Large intestine (tissue), 3 donors: Measurements from ENCODE around the gene LIPC. TPM values are rescaled to one million over a fixed set of nuclear protein-coding genes. Genes with fewer than 3 reads are reported as not detected.

Source experiments
- DNase-seq, 2 donors: peaks; one replicate each; pipeline versions ENCODE4 v3.0.0 to v3.0.0-alpha.2; 2013
- H3K27ac ChIP-seq: one replicate; pipeline ENCODE4 v1.5.1; 2013; ENCODE audit warnings: low read length
- H3K27me3 ChIP-seq: 2 replicates; pipeline ENCODE4 v1.6.1; 2013; ENCODE audit warnings: low read length; ENCODE audit not compliant: control insufficient read depth, insufficient read depth
- H3K36me3 ChIP-seq: 2 replicates; pipeline ENCODE4 v1.6.1; 2013; ENCODE audit warnings: low read length; ENCODE audit not compliant: control insufficient read depth, insufficient read depth
- H3K4me1 ChIP-seq: one replicate; pipeline ENCODE4 v1.6.1; 2013; ENCODE audit warnings: low read length; ENCODE audit not compliant: control insufficient read depth, insufficient read depth
- H3K4me3 ChIP-seq: one replicate; pipeline ENCODE4 v1.5.1; 2013; ENCODE audit warnings: low read length
- H3K9me3 ChIP-seq: one replicate; pipeline ENCODE4 v1.6.1; 2013; ENCODE audit warnings: mild to moderate bottlenecking, low read depth, low read length, moderate library complexity; ENCODE audit not compliant: control insufficient read depth
- WGBS: methylation state at CpG from one replicate; pipeline ENCODE4 v1.1.5; 2013; ENCODE audit warnings: low lambda C conversion rate; ENCODE audit not compliant: insufficient coverage; 5-methylcytosine and 5-hydroxymethylcytosine counted together
- polyA plus RNA-seq: library from polyadenylated mRNA; unstranded; fragments of 120-200 nt; gene quantifications from one replicate; pipeline ENCODE4 v1.2.1, GENCODE V29; 2013

Gene LIPC
- polyA plus RNA-seq, 1 donor, result 0.25 TPM

DNA sequence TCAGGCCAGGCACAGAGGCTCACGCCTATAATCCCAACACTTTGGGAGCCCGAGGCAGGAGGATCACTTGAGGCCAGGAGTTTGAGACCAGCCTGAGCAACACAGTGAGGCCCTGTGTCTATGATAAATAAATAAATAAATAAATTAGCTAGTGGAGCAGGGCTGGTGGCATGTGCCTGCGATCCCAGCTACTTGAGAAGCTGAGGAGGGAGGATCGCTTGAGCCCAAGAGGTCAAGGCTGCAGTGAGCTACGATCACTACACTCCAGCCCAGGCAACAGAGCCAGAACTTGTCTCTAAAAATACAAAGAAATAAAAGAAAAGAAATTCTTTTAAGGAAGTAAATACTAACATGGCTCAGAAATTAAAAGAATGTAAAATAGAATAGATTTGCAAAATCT, 91.8 kb downstream of the LIPC start:
- no peak overlapping the region for H3K4me3 ChIP-seq
- no CpG with 5 or more reads among the region's 5 CpGs for whole genome bisulfite sequencing
- H3K27me3 ChIP-seq, result no peaks in the 10 kb centered on the region
- DNase-seq, result no peak
- H3K27ac ChIP-seq, result no peak overlapping the region
- peaks cover 10% of the 10 kb centered on the region for H3K4me1 ChIP-seq
- no peaks in the 10 kb centered on the region for H3K9me3 ChIP-seq
- no peaks in the 10 kb centered on the region for H3K36me3 ChIP-seq

DNA sequence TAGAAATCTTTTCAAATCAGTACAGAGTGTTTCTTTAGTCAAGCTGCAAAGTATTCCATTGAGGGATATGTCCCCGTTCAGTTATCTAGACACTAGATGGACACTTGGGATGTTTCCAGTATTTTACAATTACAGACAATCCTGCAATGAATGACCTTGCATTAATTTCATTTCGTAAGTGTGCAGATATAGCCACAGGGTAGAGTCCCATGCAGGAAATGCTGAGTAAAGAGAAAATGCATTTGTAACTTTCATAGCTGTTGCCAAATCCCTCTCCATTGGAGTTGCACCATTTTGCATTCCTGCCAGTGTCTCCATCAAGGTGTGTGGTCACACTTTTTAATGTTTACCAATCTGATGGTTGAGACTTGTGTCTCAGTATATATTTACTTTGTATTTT, 92.5 kb downstream of the LIPC start:
- no peaks in the 10 kb centered on the region for H3K27me3 ChIP-seq
- no CpG with 5 or more reads among the region's 2 CpGs for WGBS
- no peak overlapping the region for H3K4me3 ChIP-seq
- no peak overlapping the region for H3K27ac ChIP-seq
- H3K36me3 ChIP-seq, result no peaks in the 10 kb centered on the region
- peaks cover 10% of the 10 kb centered on the region for H3K4me1 ChIP-seq
- H3K9me3 ChIP-seq, result no peaks in the 10 kb centered on the region
- DNase-seq, result peak; percentile 38 to 59

DNA sequence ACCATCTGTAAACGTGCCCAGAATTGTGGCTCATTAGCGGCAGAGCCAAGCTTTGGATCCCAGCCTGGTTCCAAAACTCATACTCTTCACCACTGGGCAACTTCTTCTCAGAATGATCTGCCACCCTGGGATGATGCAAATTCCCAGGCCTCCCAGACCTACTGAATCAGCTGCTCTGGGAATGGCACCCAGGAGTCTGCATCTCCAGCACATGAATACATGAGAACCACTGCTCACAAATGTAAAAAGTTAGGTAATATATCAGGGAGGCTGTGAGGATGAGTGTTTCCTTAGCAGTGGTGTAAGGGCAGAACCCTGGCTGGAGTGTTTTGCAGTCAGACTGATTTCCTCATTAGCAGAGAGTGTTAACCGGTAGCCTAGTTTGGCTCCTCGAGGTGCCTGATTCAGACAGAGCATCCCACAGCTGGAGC, 94.2 kb downstream of the LIPC start:
- Histone ChIP-seq H3K27ac (no peak overlapping the region), H3K9me3 (no peaks in the 10 kb centered on the region), H3K27me3 (no peaks in the 10 kb centered on the region), H3K36me3 (no peaks in the 10 kb centered on the region), H3K4me1 (peaks cover 10% of the 10 kb centered on the region), H3K4me3 (no peak overlapping the region)
- DNase-seq, result no peak
- no CpG with 5 or more reads among the region's 4 CpGs for WGBS

- no peak for DNase-seq
- peaks cover 10% of the 10 kb centered on the region for H3K4me1 ChIP-seq
- no peak overlapping the region for H3K27ac ChIP-seq
- no peaks in the 10 kb centered on the region for H3K9me3 ChIP-seq
- no CpG with 5 or more reads among the region's 7 CpGs for whole genome bisulfite sequencing
- no peaks in the 10 kb centered on the region for H3K27me3 ChIP-seq
- no peaks in the 10 kb centered on the region for H3K36me3 ChIP-seq
- no peak overlapping the region for H3K4me3 ChIP-seq
These were observed 94.9 kb downstream of the LIPC start for GRCh38 chr15:58526647-58527192.

- no peak for DNase-seq
- WGBS, result no CpG with 5 or more reads among the region's 9 CpGs
- H3K27ac ChIP-seq, result no peak overlapping the region
- peaks cover 10% of the 10 kb centered on the region for H3K4me1 ChIP-seq
- no peak overlapping the region for H3K4me3 ChIP-seq
- H3K36me3 ChIP-seq, result no peaks in the 10 kb centered on the region
- H3K9me3 ChIP-seq, result no peaks in the 10 kb centered on the region
- H3K27me3 ChIP-seq, result no peaks in the 10 kb centered on the region
These were observed 95.9 kb downstream of the LIPC start for GRCh38 chr15:58527573-58528187.

- H3K4me3 ChIP-seq, result no peak overlapping the region
- no peaks in the 10 kb centered on the region for H3K36me3 ChIP-seq
- DNase-seq, result peak; percentile 66 to 84
- no peak overlapping the region for H3K27ac ChIP-seq
- WGBS, result no CpG with 5 or more reads among the region's 12 CpGs
- H3K4me1 ChIP-seq, result peaks cover 10% of the 10 kb centered on the region
- H3K27me3 ChIP-seq, result no peaks in the 10 kb centered on the region
- H3K9me3 ChIP-seq, result no peaks in the 10 kb centered on the region
These were observed 96.5 kb downstream of the LIPC start for GRCh38 chr15:58528188-58528870.

DNA sequence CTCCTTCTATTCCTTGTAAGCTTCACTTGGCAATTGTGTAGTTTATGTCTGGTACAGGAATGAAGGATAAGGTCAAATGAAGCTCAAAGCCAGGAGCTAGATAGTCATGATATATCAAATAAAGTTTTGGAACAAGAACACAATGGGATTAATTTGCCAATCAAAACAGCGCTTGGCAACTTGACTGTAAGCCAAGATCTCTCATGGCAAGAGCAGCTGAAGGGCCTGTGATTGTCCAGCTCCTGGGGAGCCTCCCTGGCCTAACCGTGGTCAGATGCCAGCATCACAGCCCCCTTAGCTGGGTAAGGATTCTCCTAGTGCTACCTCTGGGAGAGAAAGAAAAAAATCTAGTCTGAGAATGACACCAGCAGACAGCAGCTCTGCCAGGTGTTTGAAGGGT, 97.2 kb downstream of the LIPC start:
- Histone ChIP-seq H3K27me3 (no peaks in the 10 kb centered on the region), H3K4me1 (peaks cover 10% of the 10 kb centered on the region), H3K9me3 (no peaks in the 10 kb centered on the region), H3K4me3 (no peak overlapping the region), H3K27ac (no peak overlapping the region), H3K36me3 (no peaks in the 10 kb centered on the region)
- no CpG with 5 or more reads among the region's 2 CpGs for WGBS
- no peak for DNase-seq

GRCh38 chr15:58530056-58530590, 98.3 kb downstream of the LIPC start:
- Histone ChIP-seq H3K4me3 (no peak overlapping the region), H3K27me3 (no peaks in the 10 kb centered on the region), H3K9me3 (no peaks in the 10 kb centered on the region), H3K36me3 (no peaks in the 10 kb centered on the region), H3K27ac (no peak overlapping the region), H3K4me1 (peaks cover 10% of the 10 kb centered on the region)
- DNase-seq, result no peak
- WGBS, result no CpG with 5 or more reads among the region's 7 CpGs

GRCh38 chr15:58532126-58532525, 100.3 kb downstream of the LIPC start:
- no peaks in the 10 kb centered on the region for H3K36me3 ChIP-seq
- no CpG with 5 or more reads among the region's 3 CpGs for WGBS
- H3K27ac ChIP-seq, result no peak overlapping the region
- no peak for DNase-seq
- no peaks in the 10 kb centered on the region for H3K27me3 ChIP-seq
- H3K4me3 ChIP-seq, result no peak overlapping the region
- H3K9me3 ChIP-seq, result no peaks in the 10 kb centered on the region
- peaks cover 9% of the 10 kb centered on the region for H3K4me1 ChIP-seq

DNA sequence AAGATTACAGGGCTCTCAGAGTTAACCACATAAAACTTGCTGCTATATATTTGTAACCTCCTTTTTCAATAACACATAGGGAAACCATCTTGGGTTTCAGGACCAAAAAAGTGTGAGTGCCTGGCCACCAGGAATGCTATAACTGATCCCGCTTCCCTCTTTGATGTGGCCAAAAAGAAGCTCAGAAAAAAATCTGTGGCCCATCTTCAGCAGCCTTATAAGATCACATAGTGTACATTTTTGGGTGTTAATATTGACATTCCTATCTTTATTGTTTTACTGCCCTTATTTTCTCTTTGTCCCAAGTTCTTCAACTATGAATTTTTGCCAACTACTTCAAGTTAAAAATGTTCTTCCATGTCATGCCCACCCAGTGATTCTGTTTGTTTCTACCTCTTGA, 102.8 kb downstream of the LIPC start:
- no peak for DNase-seq
- Histone ChIP-seq H3K27ac (no peak overlapping the region), H3K27me3 (no peaks in the 10 kb centered on the region), H3K4me3 (no peak overlapping the region), H3K36me3 (no peaks in the 10 kb centered on the region), H3K9me3 (no peaks in the 10 kb centered on the region), H3K4me1 (no peaks in the 10 kb centered on the region)
- no CpG with 5 or more reads among the region's 1 CpG for WGBS
